Measurements from ENCODE around the gene EEF1A2.

EEF1A2 gene

DNA sequence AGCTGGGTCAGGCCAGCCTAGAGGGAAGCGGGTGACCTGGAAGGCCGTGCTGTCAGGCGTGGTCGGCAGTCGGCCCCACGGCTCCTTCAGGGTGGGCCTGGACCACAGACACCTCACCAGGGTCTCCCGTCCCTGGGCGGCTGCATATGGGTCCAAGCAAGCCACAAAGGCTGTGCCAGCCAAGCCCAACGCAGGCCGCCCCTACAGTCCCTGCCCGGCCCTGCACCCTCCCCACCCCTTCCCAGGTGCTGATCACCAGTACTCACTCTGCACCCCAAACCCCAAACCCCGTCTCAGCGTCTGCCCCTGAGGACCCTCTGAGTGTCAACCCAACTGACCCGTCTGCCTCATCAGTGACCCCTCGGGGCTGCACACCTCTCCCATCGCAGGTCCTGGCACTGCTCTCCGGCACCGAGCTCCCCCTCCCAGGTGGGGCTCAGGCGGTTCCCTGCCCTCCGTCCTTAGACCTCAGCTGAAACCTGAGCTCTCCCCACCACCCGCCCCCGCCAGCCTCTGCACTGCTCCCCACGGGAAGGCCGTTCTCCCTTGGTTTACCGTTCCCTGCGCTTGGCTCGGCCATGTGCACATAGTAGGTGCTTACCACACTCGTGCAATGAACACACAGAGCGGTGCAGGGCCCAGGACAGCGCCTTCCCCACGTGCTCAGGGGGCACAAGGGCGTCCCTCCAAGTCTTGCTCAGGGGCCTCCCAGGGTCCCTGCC, 20.2 kb upstream of the EEF1A2 start:
- no peak for TF ChIP-seq ZFP3 (CRISPR knock-in tag; IDR thresholded peaks at IDR 0.05)
- no peak for TF ChIP-seq ZFP30 (CRISPR knock-in tag; IDR thresholded peaks at IDR 0.05)
- TF ChIP-seq ESRRG (CRISPR knock-in tag; IDR thresholded peaks at IDR 0.05): no peak
- no peak for TF ChIP-seq ISL1 (CRISPR knock-in tag; IDR thresholded peaks at IDR 0.05)
- no peak for TF ChIP-seq CREB5 (CRISPR knock-in tag; IDR thresholded peaks at IDR 0.05; ENCODE audit: low read depth)
- no peak for TF ChIP-seq POU6F1 (CRISPR knock-in tag; IDR thresholded peaks at IDR 0.05; ENCODE audit: borderline replicate concordance, low read depth)
- no peak for TF ChIP-seq TSHZ2 (CRISPR knock-in tag; IDR thresholded peaks at IDR 0.05)
- TF ChIP-seq TCF4 (CRISPR knock-in tag; IDR thresholded peaks at IDR 0.05; ENCODE audit: borderline replicate concordance): no peak
- no peak for TF ChIP-seq CSRNP3 (CRISPR knock-in tag; IDR thresholded peaks at IDR 0.05)
- no peak for TF ChIP-seq SNAI2 (CRISPR knock-in tag; IDR thresholded peaks at IDR 0.05)
- TF ChIP-seq ZNF565 (CRISPR knock-in tag; conservative IDR thresholded peaks at IDR 0.05; ENCODE audit: low read depth): no peak
- no peak for TF ChIP-seq CSDC2 (CRISPR knock-in tag; IDR thresholded peaks at IDR 0.05)
- TF ChIP-seq, protein P1, sequence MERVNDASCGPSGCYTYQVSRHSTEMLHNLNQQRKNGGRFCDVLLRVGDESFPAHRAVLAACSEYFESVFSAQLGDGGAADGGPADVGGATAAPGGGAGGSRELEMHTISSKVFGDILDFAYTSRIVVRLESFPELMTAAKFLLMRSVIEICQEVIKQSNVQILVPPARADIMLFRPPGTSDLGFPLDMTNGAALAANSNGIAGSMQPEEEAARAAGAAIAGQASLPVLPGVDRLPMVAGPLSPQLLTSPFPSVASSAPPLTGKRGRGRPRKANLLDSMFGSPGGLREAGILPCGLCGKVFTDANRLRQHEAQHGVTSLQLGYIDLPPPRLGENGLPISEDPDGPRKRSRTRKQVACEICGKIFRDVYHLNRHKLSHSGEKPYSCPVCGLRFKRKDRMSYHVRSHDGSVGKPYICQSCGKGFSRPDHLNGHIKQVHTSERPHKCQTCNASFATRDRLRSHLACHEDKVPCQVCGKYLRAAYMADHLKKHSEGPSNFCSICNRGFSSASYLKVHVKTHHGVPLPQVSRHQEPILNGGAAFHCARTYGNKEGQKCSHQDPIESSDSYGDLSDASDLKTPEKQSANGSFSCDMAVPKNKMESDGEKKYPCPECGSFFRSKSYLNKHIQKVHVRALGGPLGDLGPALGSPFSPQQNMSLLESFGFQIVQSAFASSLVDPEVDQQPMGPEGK (CRISPR knock-in tag; IDR thresholded peaks at IDR 0.05; ENCODE audit: borderline replicate concordance): no peak
- no peak for TF ChIP-seq PPARA (CRISPR knock-in tag; IDR thresholded peaks at IDR 0.05; ENCODE audit: borderline replicate concordance)
- no peak for TF ChIP-seq ZNF8 (CRISPR knock-in tag; IDR thresholded peaks at IDR 0.05)
- no peak for ATAC-seq

GRCh38 chr20:63518351-63518861, 19.5 kb upstream of the EEF1A2 start:
- ATAC-seq: no peak
- TF ChIP-seq ZNF565 (CRISPR knock-in tag; conservative IDR thresholded peaks at IDR 0.05; ENCODE audit: low read depth) (no peak), GLIS3 (CRISPR knock-in tag; IDR thresholded peaks at IDR 0.05) (no peak), ZFP3 (CRISPR knock-in tag; IDR thresholded peaks at IDR 0.05) (no peak), SNAI2 (CRISPR knock-in tag; IDR thresholded peaks at IDR 0.05) (no peak), CSDC2 (CRISPR knock-in tag; IDR thresholded peaks at IDR 0.05) (no peak), ISL1 (CRISPR knock-in tag; IDR thresholded peaks at IDR 0.05) (no peak), CSRNP3 (CRISPR knock-in tag; IDR thresholded peaks at IDR 0.05) (no peak), CREB5 (CRISPR knock-in tag; IDR thresholded peaks at IDR 0.05; ENCODE audit: low read depth) (no peak), TCF4 (CRISPR knock-in tag; IDR thresholded peaks at IDR 0.05; ENCODE audit: borderline replicate concordance) (no peak), BACH2 (CRISPR knock-in tag; IDR thresholded peaks at IDR 0.05; ENCODE audit: borderline replicate concordance) (no peak), ESRRG (CRISPR knock-in tag; IDR thresholded peaks at IDR 0.05) (no peak), ZNF70 (CRISPR knock-in tag; IDR thresholded peaks at IDR 0.05) (no peak), TOX (CRISPR knock-in tag; IDR thresholded peaks at IDR 0.05; ENCODE audit: borderline replicate concordance) (no peak), RARB (CRISPR knock-in tag; IDR thresholded peaks at IDR 0.05) (no peak), PPARA (CRISPR knock-in tag; IDR thresholded peaks at IDR 0.05; ENCODE audit: borderline replicate concordance) (no peak)
- TF ChIP-seq, protein P1 (CRISPR knock-in tag; IDR thresholded peaks at IDR 0.05; ENCODE audit: borderline replicate concordance): no peak

All from SK-N-SH treated with all-trans-retinoic acid at 6 μM for 48 hours (cell line).